ENCODE data around the gene PDE11A. TPM values are rescaled to one million over a fixed set of nuclear protein-coding genes. Genes with fewer than 3 reads are reported as not detected.
"Not testable (repeated sequence)": the region's sequence is repeated elsewhere in the genome, so short reads cannot be mapped to it uniquely, and the experiment has no call there.

PDE11A gene
- total and polyA plus RNA-seq, 10 donors, result 0.02 to 1.2 (median 0.22) TPM; not detected in 3

DNA sequence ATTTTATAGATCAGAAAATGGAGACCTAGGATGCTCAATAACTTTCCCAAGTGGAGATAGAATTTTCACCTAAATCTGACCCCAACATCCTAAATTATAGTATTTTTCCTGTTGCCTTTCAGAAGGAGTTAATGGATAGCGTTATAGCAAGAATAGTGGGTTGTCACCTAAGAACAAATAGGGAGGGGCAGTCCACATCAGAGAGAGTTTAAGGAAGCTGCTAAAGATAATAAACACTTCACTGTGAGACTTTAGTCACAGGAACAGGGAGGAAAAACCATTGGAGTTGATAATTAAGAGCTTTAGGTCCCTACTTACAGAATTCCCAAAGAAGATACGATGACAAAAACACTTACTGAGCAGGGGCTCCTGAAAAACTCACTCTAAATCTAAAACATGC is 229.4 kb downstream of the PDE11A start:
- TF ChIP-seq, protein P1, sequence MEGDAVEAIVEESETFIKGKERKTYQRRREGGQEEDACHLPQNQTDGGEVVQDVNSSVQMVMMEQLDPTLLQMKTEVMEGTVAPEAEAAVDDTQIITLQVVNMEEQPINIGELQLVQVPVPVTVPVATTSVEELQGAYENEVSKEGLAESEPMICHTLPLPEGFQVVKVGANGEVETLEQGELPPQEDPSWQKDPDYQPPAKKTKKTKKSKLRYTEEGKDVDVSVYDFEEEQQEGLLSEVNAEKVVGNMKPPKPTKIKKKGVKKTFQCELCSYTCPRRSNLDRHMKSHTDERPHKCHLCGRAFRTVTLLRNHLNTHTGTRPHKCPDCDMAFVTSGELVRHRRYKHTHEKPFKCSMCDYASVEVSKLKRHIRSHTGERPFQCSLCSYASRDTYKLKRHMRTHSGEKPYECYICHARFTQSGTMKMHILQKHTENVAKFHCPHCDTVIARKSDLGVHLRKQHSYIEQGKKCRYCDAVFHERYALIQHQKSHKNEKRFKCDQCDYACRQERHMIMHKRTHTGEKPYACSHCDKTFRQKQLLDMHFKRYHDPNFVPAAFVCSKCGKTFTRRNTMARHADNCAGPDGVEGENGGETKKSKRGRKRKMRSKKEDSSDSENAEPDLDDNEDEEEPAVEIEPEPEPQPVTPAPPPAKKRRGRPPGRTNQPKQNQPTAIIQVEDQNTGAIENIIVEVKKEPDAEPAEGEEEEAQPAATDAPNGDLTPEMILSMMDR (IDR thresholded peaks at IDR 0.05 in 8 of 11, conservative IDR thresholded peaks at IDR 0.05 in 3 of 11), result no peak
- TF ChIP-seq POLR2A (IDR thresholded peaks at IDR 0.05) (no peak), POLR2AphosphoS5 (IDR thresholded peaks at IDR 0.05) (no peak)
- Histone ChIP-seq H3K36me3 (no peaks in the 10 kb centered on the region), H3K27me3 (replicated peaks in 1 of 7) (no peaks in the 10 kb centered on the region), H3K4me1 (no peaks in the 10 kb centered on the region), H3K27ac (no peak overlapping the region), H3K9me3 (peaks cover 0 to 3% (median 0%) of the 10 kb centered on the region in 8 donors), H3K4me3 (no peak overlapping the region)
- WGBS, 5 donors, result 74 to 88% (median 82%) methylated on average over 2 of the region's 2 CpGs
- DNase-seq, result no peak
- intact Hi-C loops (cut with DNase I; ENCODE audit: low total_unique reads), result no loop called here

DNA sequence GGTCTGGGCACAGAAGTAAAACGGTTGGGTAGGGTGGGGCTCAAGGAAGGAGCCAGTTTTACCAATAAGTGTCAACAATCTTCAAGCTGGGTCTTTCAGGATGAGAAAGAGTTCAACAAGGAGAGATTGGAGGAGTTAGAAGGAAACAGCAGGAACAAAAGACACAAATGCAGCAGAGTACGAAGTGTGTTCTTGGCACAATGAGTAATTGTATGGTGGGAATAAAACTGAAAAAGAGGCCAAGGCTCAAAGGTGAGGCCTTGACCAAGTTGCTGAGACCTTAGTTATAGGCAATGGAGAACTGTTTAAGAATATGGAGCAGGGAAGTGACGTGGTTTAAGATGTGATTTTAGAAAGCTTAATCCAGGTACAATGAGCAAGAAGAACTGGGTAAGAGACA is 230.3 kb downstream of the PDE11A start:
- TF ChIP-seq POLR2AphosphoS5 (IDR thresholded peaks at IDR 0.05), result no peak
- TF ChIP-seq POLR2A (IDR thresholded peaks at IDR 0.05), result no peak
- TF ChIP-seq, protein P1 (IDR thresholded peaks at IDR 0.05 in 8 of 11, conservative IDR thresholded peaks at IDR 0.05 in 3 of 11), result no peak
- no peaks in the 10 kb centered on the region for H3K4me1 ChIP-seq
- H3K27ac ChIP-seq, result no peak overlapping the region
- H3K27me3 ChIP-seq (replicated peaks in 1 of 7), result no peaks in the 10 kb centered on the region
- no peaks in the 10 kb centered on the region for H3K36me3 ChIP-seq
- intact Hi-C loops (cut with DNase I; ENCODE audit: low total_unique reads), result no loop called here
- no peak overlapping the region for H3K4me3 ChIP-seq
- peaks cover 0 to 13% (median 3%) of the 10 kb centered on the region in 8 donors for H3K9me3 ChIP-seq
- DNase-seq, result no peak
- WGBS, 5 donors, result 60 to 78% (median 69%) methylated on average over 3 of the region's 3 CpGs

DNA sequence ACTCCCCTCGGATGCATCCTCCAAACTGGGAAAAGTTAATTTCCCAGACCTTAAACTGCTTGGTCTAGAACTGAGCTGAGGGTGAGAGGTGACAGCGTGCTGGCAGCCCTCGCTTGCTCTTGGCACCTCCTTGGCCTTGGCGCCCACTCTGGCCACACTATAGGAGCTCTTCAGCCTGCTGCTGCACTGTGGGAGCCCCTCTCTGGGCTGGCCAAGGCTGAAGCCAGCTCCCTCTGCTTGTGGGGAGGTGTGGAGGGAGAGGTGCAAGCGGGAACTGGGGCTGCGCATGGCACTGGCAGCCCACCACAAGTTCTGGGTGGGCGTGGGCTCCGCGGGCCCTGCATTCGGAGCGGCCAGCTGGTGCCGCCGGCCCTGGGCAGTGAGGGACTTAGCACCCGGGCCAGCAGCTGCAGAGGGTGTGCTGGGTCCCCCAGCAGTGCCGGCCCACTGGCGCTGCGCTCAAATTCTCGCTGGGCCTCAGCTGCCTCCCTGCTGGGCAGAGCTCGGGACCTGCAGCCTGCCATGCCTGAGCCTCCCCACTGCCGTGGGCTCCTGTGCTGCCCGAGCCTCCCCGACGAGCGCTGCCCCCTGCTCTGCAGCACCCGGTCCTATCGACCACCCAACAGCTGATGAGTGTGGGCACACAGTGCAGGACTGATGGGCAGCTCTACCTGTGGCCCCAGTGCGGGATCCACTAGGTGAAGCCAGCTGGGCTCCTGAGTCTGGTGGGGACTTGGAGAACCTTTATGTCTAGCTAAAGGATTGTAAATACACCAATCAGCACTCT is 237.0 kb downstream of the PDE11A start:
- H3K4me1 ChIP-seq; H3K27ac ChIP-seq; intact Hi-C loops (cut with DNase I; ENCODE audit: low total_unique reads); H3K4me3 ChIP-seq; H3K36me3 ChIP-seq; H3K27me3 ChIP-seq (replicated peaks in 1 of 7): not testable (repeated sequence)
- WGBS, 5 donors, result 86 to 97% (median 95%) methylated on average over 16 to 27 of the region's 27 CpGs
- peaks cover 0 to 44% (median 24%) of the 10 kb centered on the region in 8 donors for H3K9me3 ChIP-seq
- DNase-seq, result peak; percentile 55

DNA sequence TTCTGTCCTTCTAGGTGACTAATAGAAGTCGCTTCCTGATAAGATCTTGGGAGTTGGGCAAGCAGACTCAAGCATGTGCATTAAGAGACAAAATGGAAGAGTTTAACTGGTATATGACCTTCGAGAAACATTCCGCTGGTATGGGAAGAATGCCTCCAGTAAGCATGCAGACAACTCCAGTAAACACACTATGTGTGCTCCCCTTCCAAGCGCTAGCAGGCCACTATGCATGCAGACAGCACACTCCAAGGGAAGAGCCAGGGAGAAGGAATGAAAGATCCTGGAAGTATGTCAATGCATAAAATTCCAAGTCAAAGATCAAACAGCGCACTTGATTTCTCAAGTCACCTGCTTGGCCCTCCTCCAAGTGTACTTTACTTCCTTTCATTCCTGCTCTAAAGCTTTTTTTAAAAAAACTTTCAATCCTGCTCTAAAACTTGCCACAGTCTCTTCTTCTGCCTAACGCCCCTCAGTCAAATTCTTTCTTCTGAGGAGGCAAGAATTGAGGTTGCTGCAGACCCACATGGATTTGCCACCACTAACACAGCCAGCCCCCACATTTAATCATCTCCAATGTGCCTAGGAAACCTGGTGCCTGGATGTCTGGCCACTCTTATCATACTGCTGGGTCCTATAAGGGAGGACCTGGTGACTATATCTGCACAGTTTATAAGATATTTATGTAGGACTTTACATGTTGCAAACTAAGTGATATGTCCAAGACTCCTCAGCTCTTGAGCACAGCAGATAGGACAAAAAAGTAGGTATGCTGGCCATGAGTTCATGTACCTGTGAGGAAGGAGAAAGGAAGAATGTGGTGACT is 239.8 kb downstream of the PDE11A start:
- DNase-seq, result no peak
- Histone ChIP-seq H3K36me3 (no peaks in the 10 kb centered on the region), H3K9me3 (peaks cover 0 to 41% (median 21%) of the 10 kb centered on the region in 8 donors), H3K4me1 (no peaks in the 10 kb centered on the region), H3K27ac (no peak overlapping the region), H3K27me3 (replicated peaks in 1 of 7) (peaks cover 0 to 3% (median 0%) of the 10 kb centered on the region in 7 donors), H3K4me3 (no peak overlapping the region)
- intact Hi-C loops (cut with DNase I; ENCODE audit: low total_unique reads), result no loop called here
- 84 to 96% (median 90%) methylated on average over 6 of the region's 6 CpGs for WGBS, 5 donors
- TF ChIP-seq POLR2A (IDR thresholded peaks at IDR 0.05), result no peak
- TF ChIP-seq, protein P1 (IDR thresholded peaks at IDR 0.05 in 8 of 11, conservative IDR thresholded peaks at IDR 0.05 in 3 of 11), result no peak
- TF ChIP-seq POLR2AphosphoS5 (IDR thresholded peaks at IDR 0.05), result no peak
